HG02798 (cell line): ENCODE data around the gene BRI3BP.

Experiments used
- ATAC-seq: cut with Tn5 transposase; IDR thresholded peaks from one replicate; pipeline ENCODE4 v1.9.1; 2021; ENCODE audit warnings: mild to moderate bottlenecking; ENCODE audit not compliant: unreplicated experiment, poor library complexity

BRI3BP gene

GRCh38 chr12:124993626-124994436 is at the start of gene BRI3BP:
BRI3BP (plus strand) TSS chr12:124993645; CDS start chr12:124993791, 146 bp downstream.
- ATAC-seq, result peak; percentile 64

DNA sequence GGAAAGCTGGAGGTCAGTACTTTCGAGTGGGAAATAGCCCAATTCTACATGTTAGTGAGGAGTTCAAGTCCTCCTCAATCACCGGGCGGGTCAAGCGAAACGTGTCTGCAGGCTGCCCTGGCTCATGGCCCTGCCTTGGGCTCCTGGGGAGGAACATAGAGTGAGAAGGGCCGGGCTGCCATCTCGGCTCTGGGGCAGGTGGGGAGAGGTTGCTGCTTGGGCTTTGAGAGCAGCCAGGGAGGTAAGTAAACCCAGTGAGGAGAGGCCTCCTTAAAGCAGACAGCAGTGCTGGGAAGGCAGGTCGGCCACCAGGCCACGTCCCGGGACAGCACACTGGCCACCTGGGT is 47.0 kb upstream of the BRI3BP start:
- ATAC-seq, result no peak

GRCh38 chr12:124947013-124947412 is 46.4 kb upstream of the BRI3BP start:
- no peak for ATAC-seq

DNA sequence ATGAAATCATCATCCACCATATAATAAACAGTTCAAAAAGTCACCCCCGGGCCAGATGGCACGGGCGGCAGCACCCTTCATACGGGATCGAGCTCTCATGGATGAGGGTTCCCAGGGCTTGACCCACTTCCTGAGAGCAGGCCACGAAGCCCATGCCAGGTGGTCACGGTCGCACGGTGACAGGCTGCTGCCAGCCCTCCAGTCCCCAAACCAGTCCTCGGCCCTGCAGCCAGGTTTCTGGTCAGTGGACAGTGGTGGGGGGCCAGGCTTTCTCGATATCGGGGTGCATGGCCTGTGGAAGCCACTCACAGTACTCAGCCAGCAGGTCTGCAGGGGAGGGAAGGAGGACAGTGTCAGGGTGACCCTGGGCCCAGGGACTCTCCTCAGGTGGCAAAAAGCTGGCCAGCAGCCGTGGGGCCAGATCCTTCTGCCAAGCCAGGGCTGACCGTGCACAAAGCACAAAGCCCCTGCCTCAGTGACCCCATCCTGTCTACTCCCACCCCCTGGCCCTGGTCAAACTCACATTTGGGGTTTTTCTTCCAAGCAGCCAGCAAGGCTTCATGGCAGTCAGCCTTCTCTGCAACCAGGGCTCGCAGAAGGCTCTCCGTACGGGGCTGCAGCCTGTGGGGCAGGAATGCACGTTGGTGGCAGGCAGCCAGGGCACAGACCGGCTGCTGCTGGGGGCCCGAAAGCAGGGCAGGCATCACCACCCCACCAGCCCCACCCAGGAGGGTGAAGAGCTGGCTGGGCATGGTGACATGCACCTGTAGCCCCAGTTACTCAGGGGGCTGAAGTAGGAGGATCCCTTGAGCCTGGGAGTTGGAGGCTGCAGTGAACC is 45.7 kb upstream of the BRI3BP start:
- no peak for ATAC-seq

DNA sequence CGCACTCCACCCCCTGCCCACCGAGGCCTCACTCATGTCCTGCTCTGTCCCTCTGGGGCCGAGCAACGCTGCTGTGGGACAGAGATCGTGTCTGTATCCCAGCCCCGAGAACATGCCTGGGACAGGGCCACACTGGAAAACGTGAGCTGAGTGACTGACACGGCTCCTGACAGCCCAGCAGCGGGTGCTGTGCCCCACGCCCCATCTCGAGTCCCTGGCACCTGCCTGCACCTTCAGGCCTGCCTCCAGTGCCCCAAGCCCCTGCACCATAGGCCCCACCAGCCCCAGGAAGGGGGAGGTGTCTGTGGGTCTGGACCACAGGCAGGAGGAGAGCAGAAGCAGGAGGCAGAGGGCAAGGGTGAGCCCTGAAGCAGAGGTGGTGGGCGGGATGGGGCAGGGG is 44.4 kb upstream of the BRI3BP start:
- ATAC-seq, result no peak

GRCh38 chr12:124949779-124950728 is 43.4 kb upstream of the BRI3BP start:
- ATAC-seq, result no peak

DNA sequence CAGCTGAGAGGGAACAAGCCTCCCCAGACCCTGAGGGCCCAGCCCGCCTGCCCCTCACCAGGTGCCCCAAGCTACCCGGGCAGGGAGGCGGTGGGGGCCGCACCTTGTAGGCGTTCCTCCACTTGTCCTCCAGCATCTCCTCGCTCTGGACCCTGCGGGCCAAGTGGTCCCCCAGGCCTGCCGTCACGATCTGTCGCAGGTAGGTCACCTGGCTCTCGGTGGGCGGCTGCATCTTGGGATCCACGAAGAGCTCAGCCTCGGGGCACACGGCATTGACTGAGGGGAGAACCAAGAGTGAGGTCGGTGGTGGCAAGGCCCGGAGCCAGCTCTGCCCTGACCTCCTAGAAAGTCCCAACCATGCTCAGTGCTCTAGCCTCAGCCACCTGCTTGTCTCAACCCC is 41.1 kb upstream of the BRI3BP start:
- ATAC-seq, result no peak

DNA sequence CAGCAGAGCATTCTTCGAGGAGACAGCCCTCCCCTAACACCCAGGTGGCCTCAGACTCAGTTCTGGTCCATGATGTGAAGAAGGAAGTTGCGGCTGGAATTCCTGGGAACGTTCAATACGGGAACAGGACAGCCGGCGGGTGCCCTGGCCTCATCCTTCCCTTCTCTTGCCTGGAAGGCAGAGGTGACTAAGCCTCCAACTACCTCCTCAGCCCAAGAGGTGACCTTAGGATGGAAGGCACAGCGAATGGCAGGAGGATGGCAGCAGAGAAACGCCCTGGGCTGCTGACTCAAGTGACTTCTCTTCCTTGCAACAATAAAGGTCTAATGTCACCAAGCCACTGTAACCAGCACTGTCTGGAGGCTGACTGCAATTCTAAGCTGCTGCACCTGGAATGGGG is 40.6 kb upstream of the BRI3BP start:
- no peak for ATAC-seq

GRCh38 chr12:124953689-124954405 is 39.6 kb upstream of the BRI3BP start:
- no peak for ATAC-seq

- ATAC-seq, result no peak
Observed at GRCh38 chr12:124954771-124955170, 38.7 kb upstream of the BRI3BP start.

DNA sequence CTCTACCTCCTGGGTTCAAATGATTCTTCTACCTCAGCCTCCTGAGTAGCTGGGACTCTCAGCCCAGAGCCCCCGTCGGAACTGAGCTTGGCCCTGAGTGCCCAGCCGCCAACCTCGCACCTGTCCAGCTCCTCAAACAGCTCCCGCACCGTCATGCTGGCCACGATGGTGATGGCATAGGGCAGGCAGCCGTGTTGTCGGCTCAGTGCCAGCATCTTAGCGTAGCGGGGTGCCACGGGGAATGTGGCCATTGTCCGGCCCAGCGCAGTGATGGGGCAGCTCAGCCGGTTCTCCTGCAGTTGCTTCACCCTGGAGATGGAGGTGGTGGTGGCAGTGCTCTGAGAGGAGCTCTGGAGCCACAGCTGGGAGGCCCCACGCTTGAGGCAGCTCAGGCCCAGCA is 36.9 kb upstream of the BRI3BP start:
- no peak for ATAC-seq

DNA sequence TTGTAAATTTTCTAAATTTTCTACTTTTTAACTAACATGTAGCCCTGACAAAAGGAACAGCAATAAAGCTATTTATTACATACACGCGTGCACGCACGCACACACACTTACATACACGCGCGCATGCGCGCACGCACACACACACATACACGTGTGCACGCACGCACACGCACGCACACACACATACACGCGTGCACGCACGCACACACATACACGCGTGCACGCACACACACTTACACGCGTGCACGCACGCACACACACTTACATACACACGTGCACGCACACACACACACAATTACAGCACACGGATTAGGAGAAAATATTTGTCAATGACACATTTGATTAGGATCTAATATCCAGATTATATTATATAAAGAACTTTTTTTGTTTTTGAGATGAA is 32.4 kb upstream of the BRI3BP start:
- ATAC-seq, result no peak

DNA sequence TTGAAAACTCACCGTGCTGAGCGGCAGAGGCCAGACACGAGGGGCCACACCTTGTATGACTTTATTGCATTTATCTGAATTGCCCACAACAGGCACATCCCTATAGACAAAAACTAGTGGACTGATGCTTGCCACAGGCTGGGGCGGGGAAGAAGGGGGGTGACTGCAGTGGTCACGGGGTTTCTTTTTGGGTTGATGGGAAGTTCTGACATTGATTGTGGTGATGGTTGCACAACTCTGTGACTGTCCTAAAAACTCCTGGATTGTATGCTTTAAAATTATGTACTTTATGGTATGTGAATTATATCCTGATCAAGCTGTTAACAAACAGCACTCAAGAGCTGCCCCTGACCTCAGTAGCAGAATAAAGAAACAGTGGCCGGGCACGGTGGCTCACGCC is 30.2 kb upstream of the BRI3BP start:
- ATAC-seq, result no peak

DNA sequence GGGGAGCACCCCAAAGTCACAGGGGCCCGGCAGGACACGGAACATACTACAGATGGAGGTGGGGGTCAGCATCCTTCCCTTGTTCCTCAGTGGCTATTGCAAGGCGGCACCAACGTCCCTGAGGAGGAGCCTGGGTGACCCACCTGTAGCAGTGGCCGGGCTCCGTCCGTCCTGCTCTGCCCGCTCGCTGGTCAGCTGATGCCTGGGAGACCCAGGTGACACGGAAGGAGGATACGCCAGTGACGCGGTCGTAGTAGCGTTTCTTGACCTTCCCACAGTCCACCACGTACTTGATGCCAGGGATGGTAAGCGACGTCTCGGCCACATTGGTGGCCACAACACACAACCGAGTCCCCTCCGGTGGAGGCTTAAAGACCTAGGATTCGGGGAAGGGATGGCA is 29.2 kb upstream of the BRI3BP start:
- no peak for ATAC-seq

GRCh38 chr12:124964836-124965462 is 28.5 kb upstream of the BRI3BP start:
- ATAC-seq, result no peak

DNA sequence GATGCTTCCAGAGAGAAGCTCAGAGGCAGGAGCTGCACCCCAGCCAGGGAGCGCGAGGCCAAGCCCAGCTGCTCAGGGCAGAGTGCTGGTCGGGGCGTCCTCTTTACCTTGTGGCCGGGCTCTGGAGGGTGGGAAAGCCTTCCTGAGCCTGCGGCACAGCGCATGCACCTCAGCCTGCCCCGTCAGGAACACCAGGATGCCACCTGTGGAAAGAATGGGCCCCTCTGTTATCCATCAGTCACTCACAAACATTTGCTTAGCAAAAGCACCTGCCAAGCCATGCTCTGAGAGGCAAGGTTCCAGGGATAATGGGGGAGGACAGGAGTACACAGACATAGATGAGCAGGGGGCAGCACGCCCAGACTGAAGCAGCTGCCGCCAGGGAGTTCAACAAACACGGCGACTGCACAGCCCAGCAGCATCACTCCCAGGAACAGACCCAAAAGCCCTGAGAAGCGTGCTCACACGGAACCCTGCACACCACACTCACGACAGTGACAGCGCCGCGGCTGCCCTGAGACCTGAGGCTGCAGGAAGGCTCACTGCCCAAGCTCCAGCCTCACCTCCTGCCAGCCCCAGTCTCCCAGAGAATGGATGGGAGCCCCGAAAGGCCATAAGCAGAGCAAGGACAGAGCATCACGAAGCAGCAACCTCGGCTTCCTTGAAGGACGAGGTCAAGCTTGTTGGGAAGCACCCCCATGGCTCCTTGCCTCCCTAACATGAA is 26.3 kb upstream of the BRI3BP start:
- ATAC-seq, result no peak

- ATAC-seq, result no peak
Observed at GRCh38 chr12:124968656-124969055, 24.8 kb upstream of the BRI3BP start.

- ATAC-seq, result no peak
Observed at GRCh38 chr12:124970647-124971402, 22.6 kb upstream of the BRI3BP start.
